GM23248 (cell line): ENCODE results near the gene IL3RA. TPM values are rescaled to one million over a fixed set of nuclear protein-coding genes. Genes with fewer than 3 reads are reported as not detected.

Source experiments
- DNase-seq: peaks from one replicate; pipeline ENCODE4 v3.0.0-alpha.2; 2015
- H2AFZ ChIP-seq: fragments of 200-600 bp; sonication (generic); 2 replicates; pipeline ENCODE4 v1.6.1; 2016; ENCODE audit warnings: antibody characterized with exemption
- H3F3A ChIP-seq: fragments of 200-600 bp; sonication (generic); 2 replicates; pipeline ENCODE4 v1.6.1; 2016; ENCODE audit warnings: mild to moderate bottlenecking, antibody characterized with exemption, mixed run types; ENCODE audit not compliant: insufficient read depth
- H3K27ac ChIP-seq: fragments of 200-600 bp; sonication (generic); 2 replicates; pipeline ENCODE4 v1.5.1; 2016; ENCODE audit warnings: mild to moderate bottlenecking
- H3K27me3 ChIP-seq: fragments of 200-600 bp; sonication (generic); replicated peaks from 2 replicates; pipeline ENCODE4 v1.6.1; 2016; ENCODE audit warnings: mild to moderate bottlenecking; ENCODE audit not compliant: insufficient read depth
- H3K36me3 ChIP-seq: fragments of 200-600 bp; sonication (generic); 2 replicates; pipeline ENCODE4 v1.6.1; 2016; ENCODE audit warnings: low read depth, mild to moderate bottlenecking
- H3K4me1 ChIP-seq: fragments of 200-600 bp; sonication (generic); 2 replicates; pipeline ENCODE4 v1.6.1; 2016; ENCODE audit warnings: mild to moderate bottlenecking; ENCODE audit not compliant: insufficient read depth
- H3K4me2 ChIP-seq: fragments of 200-600 bp; sonication (generic); one replicate; pipeline ENCODE4 v1.6.1; 2016; ENCODE audit warnings: mild to moderate bottlenecking; ENCODE audit not compliant: unreplicated experiment
- H3K4me3 ChIP-seq: fragments of 200-600 bp; sonication (generic); 2 replicates; pipeline ENCODE4 v1.5.1; 2016; ENCODE audit warnings: mild to moderate bottlenecking
- H3K79me2 ChIP-seq: fragments of 200-600 bp; sonication (generic); 2 replicates; pipeline ENCODE4 v1.6.1; 2016; ENCODE audit warnings: mild to moderate bottlenecking; ENCODE audit not compliant: insufficient read depth
- H3K9ac ChIP-seq: fragments of 200-600 bp; sonication (generic); 2 replicates; pipeline ENCODE4 v1.6.1; 2016; ENCODE audit warnings: mild to moderate bottlenecking
- H3K9me2 ChIP-seq: fragments of 200-600 bp; sonication (generic); 2 replicates; pipeline ENCODE4 v1.6.1; 2016; ENCODE audit warnings: mixed run types, mild to moderate bottlenecking, moderate library complexity; ENCODE audit not compliant: insufficient read depth
- H3K9me3 ChIP-seq: fragments of 200-600 bp; sonication (generic); one replicate; pipeline ENCODE4 v1.6.1; 2017; ENCODE audit warnings: low read depth
- H4K20me1 ChIP-seq: fragments of 200-600 bp; sonication (generic); 2 replicates; pipeline ENCODE4 v1.6.0; 2016; ENCODE audit not compliant: insufficient read depth
- EZH2 ChIP-seq: fragments of 200-600 bp; sonication (generic); IDR thresholded peaks from 2 replicates; pipeline ENCODE4 v1.6.1; 2018; ENCODE audit warnings: antibody characterized with exemption, mild to moderate bottlenecking; ENCODE audit not compliant: insufficient read depth, poor library complexity, severe bottlenecking
- EZH2phosphoT487 ChIP-seq: fragments of 200-600 bp; sonication (generic); IDR thresholded peaks from 2 replicates; pipeline ENCODE4 v1.6.1; 2018; ENCODE audit warnings: antibody characterized with exemption, moderate library complexity, mild to moderate bottlenecking, low read depth; ENCODE audit not compliant: insufficient read depth
- WGBS, 2 experiments: methylation state at CpG; one replicate each; pipeline ENCODE4 v1.1.6; 2015 to 2017; ENCODE audit warnings: low lambda C conversion rate in 2 of 2, low coverage in 1 of 2; ENCODE audit errors: missing lambda C conversion rate in 2 of 2; 5-methylcytosine and 5-hydroxymethylcytosine counted together
- in situ Hi-C: fragments of 300-500 bp; cut with MboI; formaldehyde crosslinking; loops from 2 replicates; pipeline ENCODE4 v1.15.0; 2020
- polyA plus RNA-seq: library from polyadenylated mRNA; unstranded; fragments of >200 nt; fragmentation: Nextera tagmentation; extraction: Ambion mirVana; gene quantifications from 2 replicates; pipeline ENCODE4 v1.2.1, GENCODE V29; 2016
- total RNA-seq: library from RNA; depleted of rRNA; stranded (reverse); fragments of >200 nt; shearing (Covaris generic); gene quantifications from 2 replicates; pipeline ENCODE4 v1.2.3, GENCODE V29; 2014

IL3RA gene
- total and polyA plus RNA-seq, 2 experiments from 2014 or later = 0.30 TPM; not detected in 1

DNA sequence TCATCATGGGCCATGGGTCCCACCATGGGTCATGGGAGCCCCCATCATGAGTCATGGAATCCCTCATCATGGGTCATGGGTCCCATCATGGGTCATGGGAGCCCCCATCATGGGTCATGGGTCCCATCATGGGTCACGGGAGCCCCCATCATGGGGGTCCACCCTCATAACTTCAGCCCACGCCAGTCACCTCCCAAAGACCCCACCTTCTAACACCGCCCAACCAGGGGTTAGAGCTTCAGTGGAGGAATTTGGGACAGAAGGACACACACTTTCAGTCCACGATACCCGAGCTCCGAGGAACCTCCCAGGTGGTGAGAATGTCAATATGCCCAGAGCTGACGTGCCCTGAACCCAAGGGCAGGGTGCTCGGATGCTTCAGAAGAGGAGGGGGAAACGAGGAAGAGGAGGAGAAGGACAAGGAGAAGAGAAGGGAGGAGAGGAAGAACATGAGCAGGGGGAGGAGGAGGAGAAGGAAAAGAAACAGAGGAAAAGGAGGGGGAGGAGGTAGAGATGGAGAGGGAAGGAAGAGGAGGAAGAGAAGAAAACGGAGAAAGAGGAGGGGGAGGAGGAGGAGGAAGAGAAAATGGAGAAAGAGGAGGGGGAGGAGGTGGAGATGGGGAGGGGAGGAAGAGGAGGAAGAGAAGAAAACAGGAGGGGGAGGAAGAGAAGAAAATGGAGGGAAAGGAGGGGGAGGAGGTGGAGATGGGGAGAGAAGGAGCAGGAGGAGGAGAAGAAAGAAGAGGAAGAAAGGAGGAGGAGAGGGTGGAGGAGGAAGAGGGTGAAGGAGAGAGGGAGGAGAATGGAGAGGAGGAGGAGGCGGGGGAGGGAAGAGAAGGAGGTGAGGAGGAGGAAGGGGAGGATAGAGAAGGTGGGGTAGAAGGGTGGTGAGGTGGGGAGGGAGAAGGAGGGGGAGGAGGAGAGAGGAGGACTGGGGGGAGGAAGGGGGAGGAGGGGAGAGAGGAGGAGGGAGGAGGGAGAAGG is 17.7 kb downstream of the IL3RA start:
- TF ChIP-seq EZH2phosphoT487 (no peak), EZH2 (no peak)
- DNase-seq = no peak
- WGBS, 2 experiments = 63 to 67% methylated on average over 11 of the region's 11 CpGs
- no peaks in the 10 kb centered on the region for H3K79me2 ChIP-seq
- H3F3A ChIP-seq = no peaks in the 10 kb centered on the region
- H4K20me1 ChIP-seq = no peaks in the 10 kb centered on the region
- no peak overlapping the region for H3K9ac ChIP-seq
- H2AFZ ChIP-seq = no peak overlapping the region
- H3K27ac ChIP-seq = no peak overlapping the region
- H3K27me3 ChIP-seq = no peaks in the 10 kb centered on the region
- no peaks in the 10 kb centered on the region for H3K9me2 ChIP-seq
- no peak overlapping the region for H3K4me3 ChIP-seq
- no peak overlapping the region for H3K4me2 ChIP-seq
- no peaks in the 10 kb centered on the region for H3K36me3 ChIP-seq
- no peaks in the 10 kb centered on the region for H3K9me3 ChIP-seq
- in situ Hi-C loops = no loop called here
- H3K4me1 ChIP-seq = no peaks in the 10 kb centered on the region

DNA sequence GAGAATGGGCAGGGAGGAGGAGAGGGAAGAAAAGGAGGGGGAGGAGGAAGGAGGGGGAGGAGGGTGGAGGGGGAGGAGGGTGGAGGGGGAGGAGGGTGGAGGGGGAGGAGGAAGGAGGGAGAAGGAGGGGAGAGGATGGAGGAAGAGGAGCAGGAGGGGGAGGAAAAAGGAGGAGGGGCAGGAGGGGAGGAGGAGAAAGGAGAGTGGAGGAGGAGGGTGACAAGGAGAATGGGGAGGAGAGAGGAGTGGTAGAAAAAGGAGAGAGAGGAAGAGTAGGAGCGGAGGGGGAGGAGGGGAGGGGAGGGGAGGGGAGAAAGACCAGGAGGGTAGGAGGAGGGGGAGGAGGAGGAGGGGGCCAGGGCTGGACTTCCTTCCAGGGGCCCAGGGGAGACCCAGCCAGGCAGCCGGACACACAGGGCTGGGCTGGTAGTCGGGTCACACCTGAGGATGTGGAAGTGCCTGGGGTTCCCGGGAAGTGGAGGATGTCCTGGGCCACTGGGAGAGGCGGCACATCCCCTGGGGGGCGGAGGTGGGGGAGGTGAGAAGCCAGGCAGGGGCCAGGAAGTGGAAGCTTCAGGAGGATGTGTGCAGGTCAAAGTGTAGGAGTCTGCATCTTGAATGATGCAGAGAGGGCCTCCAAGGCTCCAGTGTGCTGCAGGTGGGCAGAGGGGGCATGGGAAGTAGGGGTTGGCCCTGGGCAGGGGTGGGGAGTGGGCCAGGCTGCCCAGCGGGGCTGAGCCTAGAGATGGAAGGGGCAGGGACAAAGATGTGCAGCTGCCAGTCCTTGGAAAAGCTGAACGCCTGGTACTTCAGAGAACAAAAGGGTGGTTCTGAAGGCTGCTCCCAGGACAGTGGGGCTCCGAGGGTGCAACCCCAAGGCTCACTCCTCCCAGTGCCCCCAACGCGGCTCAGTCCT is 18.8 kb downstream of the IL3RA start:
- in situ Hi-C loops = no loop called here
- Histone ChIP-seq H4K20me1 (no peaks in the 10 kb centered on the region), H3K9me2 (no peaks in the 10 kb centered on the region), H3K9ac (no peak overlapping the region), H3K27ac (no peak overlapping the region), H3K4me2 (no peak overlapping the region), H3K27me3 (no peaks in the 10 kb centered on the region), H3F3A (no peaks in the 10 kb centered on the region), H2AFZ (no peak overlapping the region), H3K4me3 (no peak overlapping the region), H3K36me3 (no peaks in the 10 kb centered on the region), H3K79me2 (no peaks in the 10 kb centered on the region), H3K4me1 (no peaks in the 10 kb centered on the region), H3K9me3 (no peaks in the 10 kb centered on the region)
- DNase-seq = no peak
- TF ChIP-seq EZH2phosphoT487 (no peak), EZH2 (no peak)
- WGBS, 2 experiments = 20 to 24% methylated on average over 5 to 11 of the region's 11 CpGs

GRCh38 chrX:1357993-1358392 is 21.4 kb downstream of the IL3RA start:
- 83 to 89% methylated on average over 10 of the region's 10 CpGs for WGBS, 2 experiments

GRCh38 chrX:1358793-1359476 is 22.4 kb downstream of the IL3RA start:
- Histone ChIP-seq H3K4me3 (no peak overlapping the region), H3K4me2 (no peak overlapping the region), H3K9ac (no peak overlapping the region), H3K79me2 (no peaks in the 10 kb centered on the region), H3K4me1 (no peaks in the 10 kb centered on the region), H3K36me3 (no peaks in the 10 kb centered on the region), H4K20me1 (no peaks in the 10 kb centered on the region), H3K9me2 (no peaks in the 10 kb centered on the region), H2AFZ (no peak overlapping the region), H3F3A (no peaks in the 10 kb centered on the region), H3K27ac (no peak overlapping the region), H3K9me3 (no peaks in the 10 kb centered on the region), H3K27me3 (no peaks in the 10 kb centered on the region)
- in situ Hi-C loops = no loop called here
- TF ChIP-seq EZH2phosphoT487 = no peak
- TF ChIP-seq EZH2 = no peak
- 58 to 61% methylated on average over 6 of the region's 6 CpGs for WGBS, 2 experiments
- DNase-seq = no peak

More at GRCh38 chrX:1357993-1358392, 21.4 kb downstream of the IL3RA start:
- H3K27ac ChIP-seq = no peak overlapping the region
- no peaks in the 10 kb centered on the region for H3K9me3 ChIP-seq
- no peaks in the 10 kb centered on the region for H3K36me3 ChIP-seq
- in situ Hi-C loops = no loop called here
- H3K79me2 ChIP-seq = no peaks in the 10 kb centered on the region
- H3F3A ChIP-seq = no peaks in the 10 kb centered on the region
- DNase-seq = no peak
- H4K20me1 ChIP-seq = no peaks in the 10 kb centered on the region
- TF ChIP-seq EZH2 (no peak), EZH2phosphoT487 (no peak)
- no peaks in the 10 kb centered on the region for H3K4me1 ChIP-seq
- no peak overlapping the region for H3K4me2 ChIP-seq
- H3K27me3 ChIP-seq = no peaks in the 10 kb centered on the region
- no peaks in the 10 kb centered on the region for H3K9me2 ChIP-seq
- no peak overlapping the region for H3K9ac ChIP-seq
- H3K4me3 ChIP-seq = no peak overlapping the region
- H2AFZ ChIP-seq = no peak overlapping the region
